GM19324 (cell line): ENCODE data around the gene OSBPL6.
"Not testable (repeated sequence)": the region's sequence is repeated elsewhere in the genome, so short reads cannot be mapped to it uniquely, and the experiment has no call there.

Source experiments
- ATAC-seq: cut with Tn5 transposase; IDR thresholded peaks from one replicate; pipeline ENCODE4 v1.9.1; 2021; ENCODE audit warnings: mild to moderate bottlenecking, moderate library complexity; ENCODE audit not compliant: unreplicated experiment, low FRiP score

Gene OSBPL6

GRCh38 chr2:178331474-178332432 lies 137.4 kb downstream of the OSBPL6 start:
- ATAC-seq: no peak

GRCh38 chr2:178333851-178334250 lies 139.5 kb downstream of the OSBPL6 start:
- ATAC-seq: no peak

- ATAC-seq: no peak
These were observed 140.9 kb downstream of the OSBPL6 start for GRCh38 chr2:178335230-178335629.

- ATAC-seq: no peak
These were observed 149.8 kb downstream of the OSBPL6 start for GRCh38 chr2:178344121-178344520.

- ATAC-seq: no peak
These were observed 151.6 kb downstream of the OSBPL6 start for GRCh38 chr2:178345951-178346350.

- ATAC-seq: no peak
These were observed 155.7 kb downstream of the OSBPL6 start for GRCh38 chr2:178350051-178350450.

- ATAC-seq: not testable (repeated sequence)
These were observed 163.4 kb downstream of the OSBPL6 start for GRCh38 chr2:178357704-178358103.

- ATAC-seq: no peak
These were observed 165.0 kb downstream of the OSBPL6 start for GRCh38 chr2:178359192-178359912.

- ATAC-seq: no peak
These were observed 167.3 kb downstream of the OSBPL6 start for GRCh38 chr2:178361588-178361987.

- no peak for ATAC-seq
These were observed 168.9 kb downstream of the OSBPL6 start for GRCh38 chr2:178363252-178363651.

GRCh38 chr2:178365116-178365515 lies 170.8 kb downstream of the OSBPL6 start:
- no peak for ATAC-seq

- no peak for ATAC-seq
These were observed 172.1 kb downstream of the OSBPL6 start for GRCh38 chr2:178366412-178366811.

GRCh38 chr2:178367344-178367743 lies 173.0 kb downstream of the OSBPL6 start:
- no peak for ATAC-seq

GRCh38 chr2:178374865-178375264 lies 180.6 kb downstream of the OSBPL6 start:
- ATAC-seq: no peak

GRCh38 chr2:178377046-178377445 lies 182.7 kb downstream of the OSBPL6 start:
- ATAC-seq: no peak

- ATAC-seq: no peak
These were observed 185.1 kb downstream of the OSBPL6 start for GRCh38 chr2:178379162-178380004.

- no peak for ATAC-seq
These were observed 186.5 kb downstream of the OSBPL6 start for GRCh38 chr2:178380763-178381162.

- no peak for ATAC-seq
These were observed 189.4 kb downstream of the OSBPL6 start for GRCh38 chr2:178383718-178384117.

- no peak for ATAC-seq
These were observed 191.4 kb downstream of the OSBPL6 start for GRCh38 chr2:178385595-178386148.

GRCh38 chr2:178386986-178387597 lies 192.8 kb downstream of the OSBPL6 start:
- no peak for ATAC-seq
